CD14-positive monocyte (primary cell): ENCODE measurements around the gene CHST11. TPM values are rescaled to one million over a fixed set of nuclear protein-coding genes. Genes with fewer than 3 reads are reported as not detected.
A peak's percentile ranks its signal among the peaks of the same experiment; 100 is the strongest.
"Not testable (repeated sequence)": the region's sequence is repeated elsewhere in the genome, so short reads cannot be mapped to it uniquely, and the experiment has no call there.

Experiments
- DNase-seq, 3 donors: peaks; one replicate each; pipeline ENCODE4 v3.0.0-alpha.2; 2011 to 2022
- H2AFZ ChIP-seq: 2 replicates; pipeline ENCODE4 v1.6.0; 2012; ENCODE audit warnings: mild to moderate bottlenecking, low read depth, low read length, inconsistent platforms; ENCODE audit not compliant: insufficient read depth, poor library complexity, severe bottlenecking
- H3K27ac ChIP-seq, 2 donors: 1 replicate in 1 of 2; 2 replicates in 1 of 2; pipeline ENCODE4 v1.5.1; 2012 to 2013; ENCODE audit warnings: low read length in 2 of 2, control low read depth in 1 of 2, inconsistent platforms in 1 of 2, low read depth in 1 of 2, mild to moderate bottlenecking in 1 of 2
- H3K27me3 ChIP-seq, 2 donors: one replicate each; pipeline versions ENCODE4 v1.6.0 to v1.6.1; 2011 to 2013; ENCODE audit warnings: low read length in 2 of 2; ENCODE audit not compliant: control insufficient read depth in 2 of 2, insufficient read depth in 2 of 2
- H3K36me3 ChIP-seq, 2 donors: replicated peaks in 1 of 2; 1 replicate in 1 of 2; 2 replicates in 1 of 2; pipeline versions ENCODE4 v1.5.1 to v1.6.1; 2012 to 2013; ENCODE audit warnings: low read length in 2 of 2, control low read depth in 1 of 2, inconsistent platforms in 1 of 2, mild to moderate bottlenecking in 1 of 2; ENCODE audit not compliant: insufficient read depth in 2 of 2, control insufficient read depth in 1 of 2
- H3K4me1 ChIP-seq, 2 donors: 1 replicate in 1 of 2; 2 replicates in 1 of 2; pipeline versions ENCODE4 v1.5.1 to v1.6.1; 2012 to 2013; ENCODE audit warnings: low read length in 2 of 2, control low read depth in 1 of 2, inconsistent platforms in 1 of 2, mild to moderate bottlenecking in 1 of 2, moderate library complexity in 1 of 2; ENCODE audit not compliant: insufficient read depth in 2 of 2, control insufficient read depth in 1 of 2
- H3K4me2 ChIP-seq: replicated peaks from 2 replicates; pipeline ENCODE3; 2012; ENCODE audit warnings: low read length, moderate library complexity, mild to moderate bottlenecking; ENCODE audit not compliant: poor library complexity, severe bottlenecking; ENCODE audit errors: extremely low read depth
- H3K4me3 ChIP-seq, 3 experiments: fragments of 200-600 bp in 1 of 3; sonication (generic) in 1 of 3; replicated peaks in 1 of 3; 1 replicate in 2 of 3; 2 replicates in 1 of 3; pipeline ENCODE4 v1.5.1; 2011 to 2013; ENCODE audit warnings: low read length in 3 of 3, mild to moderate bottlenecking in 3 of 3, control low read depth in 2 of 3, low read depth in 2 of 3, inconsistent platforms in 1 of 3, moderate library complexity in 1 of 3
- H3K79me2 ChIP-seq: 2 replicates; pipeline ENCODE4 v1.6.0; 2012; ENCODE audit warnings: mild to moderate bottlenecking, control low read depth, inconsistent platforms, low read length, moderate library complexity; ENCODE audit not compliant: insufficient read depth
- H3K9ac ChIP-seq: 2 replicates; pipeline ENCODE4 v1.6.0; 2017; ENCODE audit warnings: low read length, mild to moderate bottlenecking; ENCODE audit not compliant: insufficient read depth, poor library complexity, severe bottlenecking
- H3K9me3 ChIP-seq, 2 donors: replicated peaks in 1 of 2; 1 replicate in 1 of 2; 2 replicates in 1 of 2; pipeline versions ENCODE4 v1.5.1 to v1.6.1; 2012 to 2013; ENCODE audit warnings: low read length in 2 of 2, control low read depth in 1 of 2; ENCODE audit not compliant: control insufficient read depth in 1 of 2, insufficient read depth in 1 of 2
- H4K20me1 ChIP-seq: 2 replicates; pipeline ENCODE4 v1.6.0; 2012; ENCODE audit warnings: mild to moderate bottlenecking, low read length, control low read depth, moderate library complexity; ENCODE audit not compliant: insufficient read depth
- H3K27ac Mint-ChIP-seq, 7 donors: one replicate each; pipeline ENCODE4 v1.8.0; 2020; ENCODE audit warnings: mild to moderate bottlenecking in 7 of 7, mixed read lengths in 7 of 7, moderate library complexity in 6 of 7, inconsistent platforms in 2 of 7
- H3K27me3 Mint-ChIP-seq, 3 donors: one replicate each; pipeline ENCODE4 v1.8.0; 2021 to 2022; ENCODE audit warnings: low read depth in 3 of 3, mild to moderate bottlenecking in 3 of 3, mixed read lengths in 3 of 3, moderate library complexity in 3 of 3, inconsistent platforms in 1 of 3
- H3K36me3 Mint-ChIP-seq, 2 donors: one replicate each; pipeline ENCODE4 v1.8.0; 2020; ENCODE audit warnings: mixed read lengths in 2 of 2, inconsistent platforms in 1 of 2, mild to moderate bottlenecking in 1 of 2
- H3K4me1 Mint-ChIP-seq: one replicate; pipeline ENCODE4 v1.8.0; 2020; ENCODE audit warnings: mild to moderate bottlenecking, mixed read lengths
- H3K4me3 Mint-ChIP-seq, 2 donors: one replicate each; pipeline ENCODE4 v1.8.0; 2020; ENCODE audit warnings: mild to moderate bottlenecking in 2 of 2, mixed read lengths in 2 of 2, moderate library complexity in 1 of 2
- H3K9me3 Mint-ChIP-seq, 7 donors: one replicate each; pipeline ENCODE4 v1.8.0; 2020 to 2022; ENCODE audit warnings: mixed read lengths in 7 of 7, mild to moderate bottlenecking in 6 of 7, moderate library complexity in 6 of 7, inconsistent platforms in 2 of 7
- CTCF ChIP-seq: fragments of 200-600 bp; IDR thresholded peaks from one replicate; pipeline ENCODE4 v1.8.0; 2022; ENCODE audit warnings: antibody characterized with exemption, mild to moderate bottlenecking
- WGBS: methylation state at CpG from one replicate; pipeline ENCODE4 v1.1.5; 2013; ENCODE audit warnings: missing lambda C conversion rate; ENCODE audit not compliant: insufficient coverage; 5-methylcytosine and 5-hydroxymethylcytosine counted together
- intact Hi-C, 2 donors: fragments of 100-400 bp; cut with micrococcal nuclease; formaldehyde crosslinking; loops; one replicate each; pipeline versions ENCODE4 v1.15.0 to v1.15.1; 2023
- polyA plus RNA-seq, 3 donors: library from polyadenylated mRNA; depleted of rRNA in 1 of 3; unstranded in 2 of 3; stranded (reverse) in 1 of 3; fragments of 300-500 nt in 2 of 3; fragments of >200 nt in 1 of 3; fragmentation: Illumina TruSeq in 2 of 3; gene quantifications; 1 replicate in 2 of 3; 2 replicates in 1 of 3; pipeline ENCODE4 v1.2.3, GENCODE V29; 2012 to 2021

The CHST11 gene
- polyA plus RNA-seq, 3 donors, result 44.4 to 66.6 (median 48.4) TPM

GRCh38 chr12:104570174-104570907 is 113.6 kb downstream of the CHST11 start:
- no peak overlapping the region for H2AFZ ChIP-seq
- peak overlapping the region; percentile 41 for H3K9ac ChIP-seq
- peak overlapping the region; percentile 61 for H3K4me2 ChIP-seq
- no CpG with 5 or more reads among the region's 12 CpGs for WGBS
- peak overlapping the region in 2 of 3 experiments; percentile 27 to 56 for H3K4me3 ChIP-seq
- peak in 1 of 3 donors; percentile 35 for DNase-seq
- peak overlapping the region; percentile 66 to 90 for H3K27ac ChIP-seq
- Mint-ChIP-seq H3K36me3 (peaks cover 12 to 14% of the 10 kb centered on the region in 2 donors), H3K4me3 (peak overlapping the region; percentile 53 to 87), H3K9me3 (peaks cover 0 to 3% (median 0%) of the 10 kb centered on the region in 7 donors), H3K4me1 (peaks cover 77% of the 10 kb centered on the region), H3K27ac (peak overlapping the region; percentile 91 to 98 (median 93)), H3K27me3 (peaks cover 0 to 2% (median 0%) of the 10 kb centered on the region in 3 donors)
- H3K4me1 ChIP-seq, result peaks cover 55 to 63% of the 10 kb centered on the region in 2 donors
- H3K27me3 ChIP-seq, result no peaks in the 10 kb centered on the region
- H3K79me2 ChIP-seq, result peaks cover 69% of the 10 kb centered on the region
- no peaks in the 10 kb centered on the region for H3K36me3 ChIP-seq
- TF ChIP-seq CTCF, result no peak
- intact Hi-C loops, result no loop called here
- peaks cover 65% of the 10 kb centered on the region for H4K20me1 ChIP-seq
- H3K9me3 ChIP-seq, result no peaks in the 10 kb centered on the region

GRCh38 chr12:104571328-104571727 is 114.6 kb downstream of the CHST11 start:
- Histone ChIP-seq H3K4me2 (no peak overlapping the region), H3K4me1 (peaks cover 52 to 59% of the 10 kb centered on the region in 2 donors), H4K20me1 (peaks cover 65% of the 10 kb centered on the region), H3K79me2 (peaks cover 69% of the 10 kb centered on the region), H3K9ac (no peak overlapping the region), H3K27me3 (no peaks in the 10 kb centered on the region), H3K9me3 (no peaks in the 10 kb centered on the region), H3K36me3 (no peaks in the 10 kb centered on the region), H2AFZ (no peak overlapping the region), H3K27ac (peak overlapping the region in 1 of 2 donors; percentile 48), H3K4me3 (no peak overlapping the region)
- peaks cover 76% of the 10 kb centered on the region for H3K4me1 Mint-ChIP-seq
- H3K27ac Mint-ChIP-seq, result peak overlapping the region; percentile 33 to 98 (median 73)
- no peak overlapping the region for H3K4me3 Mint-ChIP-seq
- H3K9me3 Mint-ChIP-seq, result peaks cover 0 to 3% (median 0%) of the 10 kb centered on the region in 7 donors
- no peak for TF ChIP-seq CTCF
- WGBS, result 90% methylated on average over 4 of the region's 8 CpGs
- intact Hi-C loops, result no loop called here
- DNase-seq, result peak; percentile 27 to 46 (median 42)
- H3K36me3 Mint-ChIP-seq, result peaks cover 10 to 14% of the 10 kb centered on the region in 2 donors
- peaks cover 0 to 2% (median 0%) of the 10 kb centered on the region in 3 donors for H3K27me3 Mint-ChIP-seq

- H3K27ac ChIP-seq, H3K4me2 ChIP-seq, H3K4me3 ChIP-seq, H2AFZ ChIP-seq, H3K36me3 ChIP-seq, intact Hi-C loops, H3K27me3 ChIP-seq, H3K27me3 Mint-ChIP-seq, H3K9me3 ChIP-seq, H3K9me3 Mint-ChIP-seq, DNase-seq, H3K9ac ChIP-seq, H3K27ac Mint-ChIP-seq, H3K4me3 Mint-ChIP-seq: not testable (repeated sequence)
- H4K20me1 ChIP-seq, result peaks cover 68% of the 10 kb centered on the region
- WGBS, result no CpG with 5 or more reads among the region's 3 CpGs
- H3K4me1 ChIP-seq, result peaks cover 29 to 49% of the 10 kb centered on the region in 2 donors
- peaks cover 69% of the 10 kb centered on the region for H3K79me2 ChIP-seq
- Mint-ChIP-seq H3K4me1 (peaks cover 72% of the 10 kb centered on the region), H3K36me3 (peaks cover 13 to 19% of the 10 kb centered on the region in 2 donors)
Observed at GRCh38 chr12:104574353-104574752, 117.6 kb downstream of the CHST11 start.
